ENCODE results near the gene MIF.

DNA sequence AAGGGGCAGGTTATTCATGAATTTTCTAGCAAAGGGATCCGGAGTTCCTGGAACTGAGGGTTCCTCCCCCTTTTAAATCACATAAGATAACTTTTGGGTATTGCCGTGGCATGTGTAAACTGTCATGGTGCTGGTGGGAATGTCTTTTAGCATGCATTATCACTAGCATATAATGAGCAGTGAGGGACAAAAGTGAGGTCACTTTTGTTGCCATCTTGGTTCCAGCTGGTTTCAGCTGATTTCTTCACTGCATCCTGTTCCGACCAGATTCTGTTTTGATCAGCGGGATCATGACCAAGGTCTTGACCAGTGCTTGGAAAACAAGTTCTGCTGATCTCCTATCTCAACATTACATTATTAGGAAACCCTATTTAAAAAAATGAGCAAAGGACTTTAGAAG is 7.4 kb downstream of the MIF start:
- TF ChIP-seq HNF4A (conservative IDR thresholded peaks at IDR 0.05) (no peak), MAX (IDR thresholded peaks at IDR 0.05) (no peak), CTCF (IDR thresholded peaks at IDR 0.05; ENCODE audit: low read depth, low read length, missing input control) (no peak), YY1 (IDR thresholded peaks at IDR 0.05) (no peak), TAF1 (conservative IDR thresholded peaks at IDR 0.05) (no peak), FOXA1 (IDR thresholded peaks at IDR 0.05) (no peak), JUND (IDR thresholded peaks at IDR 0.05) (no peak), GABPA (IDR thresholded peaks at IDR 0.05 in 1 of 2, conservative IDR thresholded peaks at IDR 0.05 in 1 of 2) (no peak), RAD21 (IDR thresholded peaks at IDR 0.05) (no peak), ZBTB33 (IDR thresholded peaks at IDR 0.05) (no peak), RXRA (IDR thresholded peaks at IDR 0.05) (no peak), SP1 (IDR thresholded peaks at IDR 0.05) (no peak)
- TF ChIP-seq, protein P1, sequence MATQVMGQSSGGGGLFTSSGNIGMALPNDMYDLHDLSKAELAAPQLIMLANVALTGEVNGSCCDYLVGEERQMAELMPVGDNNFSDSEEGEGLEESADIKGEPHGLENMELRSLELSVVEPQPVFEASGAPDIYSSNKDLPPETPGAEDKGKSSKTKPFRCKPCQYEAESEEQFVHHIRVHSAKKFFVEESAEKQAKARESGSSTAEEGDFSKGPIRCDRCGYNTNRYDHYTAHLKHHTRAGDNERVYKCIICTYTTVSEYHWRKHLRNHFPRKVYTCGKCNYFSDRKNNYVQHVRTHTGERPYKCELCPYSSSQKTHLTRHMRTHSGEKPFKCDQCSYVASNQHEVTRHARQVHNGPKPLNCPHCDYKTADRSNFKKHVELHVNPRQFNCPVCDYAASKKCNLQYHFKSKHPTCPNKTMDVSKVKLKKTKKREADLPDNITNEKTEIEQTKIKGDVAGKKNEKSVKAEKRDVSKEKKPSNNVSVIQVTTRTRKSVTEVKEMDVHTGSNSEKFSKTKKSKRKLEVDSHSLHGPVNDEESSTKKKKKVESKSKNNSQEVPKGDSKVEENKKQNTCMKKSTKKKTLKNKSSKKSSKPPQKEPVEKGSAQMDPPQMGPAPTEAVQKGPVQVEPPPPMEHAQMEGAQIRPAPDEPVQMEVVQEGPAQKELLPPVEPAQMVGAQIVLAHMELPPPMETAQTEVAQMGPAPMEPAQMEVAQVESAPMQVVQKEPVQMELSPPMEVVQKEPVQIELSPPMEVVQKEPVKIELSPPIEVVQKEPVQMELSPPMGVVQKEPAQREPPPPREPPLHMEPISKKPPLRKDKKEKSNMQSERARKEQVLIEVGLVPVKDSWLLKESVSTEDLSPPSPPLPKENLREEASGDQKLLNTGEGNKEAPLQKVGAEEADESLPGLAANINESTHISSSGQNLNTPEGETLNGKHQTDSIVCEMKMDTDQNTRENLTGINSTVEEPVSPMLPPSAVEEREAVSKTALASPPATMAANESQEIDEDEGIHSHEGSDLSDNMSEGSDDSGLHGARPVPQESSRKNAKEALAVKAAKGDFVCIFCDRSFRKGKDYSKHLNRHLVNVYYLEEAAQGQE (IDR thresholded peaks at IDR 0.05) = no peak
- TF ChIP-seq, protein P2, sequence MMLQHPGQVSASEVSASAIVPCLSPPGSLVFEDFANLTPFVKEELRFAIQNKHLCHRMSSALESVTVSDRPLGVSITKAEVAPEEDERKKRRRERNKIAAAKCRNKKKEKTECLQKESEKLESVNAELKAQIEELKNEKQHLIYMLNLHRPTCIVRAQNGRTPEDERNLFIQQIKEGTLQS (IDR thresholded peaks at IDR 0.05) = no peak

Data from liver (tissue), 3 donors.